Common myeloid progenitor, CD34-positive (primary cell): Measurements from ENCODE around the gene ABCA4.
"Not testable (repeated sequence)": the region's sequence is repeated elsewhere in the genome, so short reads cannot be mapped to it uniquely, and the experiment has no call there.

Experiments used
- CTCF ChIA-PET: fragments of 350-600 bp; sonication (Branson Sonifier 250); formaldehyde crosslinking; loops from one replicate; lab custom pipeline; 2021; ENCODE audit warnings: antibody characterized with exemption; lab: Charles Lee
- POLR2A ChIA-PET: fragments of 350-600 bp; sonication (Branson Sonifier 250); formaldehyde crosslinking; loops from one replicate; lab custom pipeline; 2021; ENCODE audit warnings: antibody characterized with exemption; lab: Charles Lee
- DNase-seq, 3 donors: peaks; one replicate each; pipeline versions ENCODE4 v3.0.0 to v3.0.0-alpha.2; 2013
- H3K27ac ChIP-seq, 2 experiments: 1 replicate in 1 of 2; 2 replicates in 1 of 2; pipeline ENCODE4 v1.7.0; 2013; ENCODE audit warnings: inconsistent platforms in 2 of 2, low read length in 2 of 2, mild to moderate bottlenecking in 2 of 2, low read depth in 1 of 2, moderate library complexity in 1 of 2; ENCODE audit not compliant: severe bottlenecking in 2 of 2, insufficient read depth in 1 of 2, poor library complexity in 1 of 2
- H3K27me3 ChIP-seq, 5 experiments: replicated peaks in 2 of 5; 1 replicate in 3 of 5; 2 replicates in 2 of 5; pipeline versions ENCODE4 v1.6.1 to v1.7.0; 2013; ENCODE audit warnings: low read length in 4 of 5, mild to moderate bottlenecking in 2 of 5, moderate library complexity in 2 of 5, inconsistent platforms in 1 of 5; ENCODE audit not compliant: insufficient read depth in 5 of 5, control insufficient read depth in 4 of 5
- H3K36me3 ChIP-seq, 4 experiments: 1 replicate in 2 of 4; 2 replicates in 2 of 4; pipeline versions ENCODE4 v1.6.1 to v1.7.0; 2013; ENCODE audit warnings: low read length in 3 of 4, control low read depth in 1 of 4, mild to moderate bottlenecking in 1 of 4; ENCODE audit not compliant: control insufficient read depth in 4 of 4, insufficient read depth in 4 of 4
- H3K4me1 ChIP-seq, 4 experiments: 1 replicate in 3 of 4; 2 replicates in 1 of 4; pipeline versions ENCODE4 v1.6.1 to v1.7.1; 2013; ENCODE audit warnings: low read length in 3 of 4, mild to moderate bottlenecking in 3 of 4, control low read depth in 1 of 4, inconsistent platforms in 1 of 4, moderate library complexity in 1 of 4; ENCODE audit not compliant: control insufficient read depth in 4 of 4, insufficient read depth in 4 of 4; ENCODE audit errors: control extremely low read depth in 1 of 4
- H3K4me3 ChIP-seq, 7 experiments: 1 replicate in 4 of 7; 2 replicates in 3 of 7; pipeline versions ENCODE4 v1.5.1 to v1.7.0; 2013; ENCODE audit warnings: mild to moderate bottlenecking in 7 of 7, low read length in 6 of 7, moderate library complexity in 6 of 7, inconsistent platforms in 2 of 7, low read depth in 2 of 7, control low read depth in 1 of 7; ENCODE audit not compliant: insufficient read depth in 4 of 7, control insufficient read depth in 1 of 7; ENCODE audit errors: extremely low read depth in 1 of 7
- H3K9me3 ChIP-seq, 5 experiments: 1 replicate in 4 of 5; 2 replicates in 1 of 5; pipeline versions ENCODE4 v1.6.1 to v1.7.1; 2013; ENCODE audit warnings: low read length in 4 of 5, mild to moderate bottlenecking in 2 of 5, inconsistent platforms in 1 of 5, low read depth in 1 of 5, moderate library complexity in 1 of 5; ENCODE audit not compliant: control insufficient read depth in 4 of 5, insufficient read depth in 2 of 5; ENCODE audit errors: control extremely low read depth in 1 of 5
- whole genome bisulfite sequencing: methylation state at CpG from one replicate; pipeline ENCODE4 v1.1.5; 2013; ENCODE audit not compliant: insufficient coverage; 5-methylcytosine and 5-hydroxymethylcytosine counted together

Gene ABCA4

GRCh38 chr1:93999840-94000415 lies 121.0 kb downstream of the ABCA4 start:
- H3K27me3 ChIP-seq = peaks cover 0 to 3% (median 0%) of the 10 kb centered on the region in 5 experiments
- ChIA-PET POLR2A (no interaction called here), CTCF (interaction anchor here (0.6 to 1.0 kb wide), 2 partner anchors 16 to 770 kb away, joined by 3 read pairs; no protein-coding TSS in a partner anchor)
- DNase-seq = peak in 1 of 3 donors; percentile 17
- no peaks in the 10 kb centered on the region for H3K4me1 ChIP-seq
- H3K36me3 ChIP-seq = no peaks in the 10 kb centered on the region
- H3K27ac ChIP-seq = no peak overlapping the region
- WGBS = no CpG with 5 or more reads among the region's 3 CpGs
- no peak overlapping the region for H3K4me3 ChIP-seq
- H3K9me3 ChIP-seq = no peaks in the 10 kb centered on the region

GRCh38 chr1:93998532-93998931 lies 122.4 kb downstream of the ABCA4 start:
- DNase-seq, POLR2A ChIA-PET, H3K4me1 ChIP-seq, H3K27me3 ChIP-seq, CTCF ChIA-PET, H3K9me3 ChIP-seq, H3K36me3 ChIP-seq, H3K27ac ChIP-seq, H3K4me3 ChIP-seq: not testable (repeated sequence)
- 100% methylated on average over 1 of the region's 4 CpGs for WGBS

GRCh38 chr1:93997756-93998155 lies 123.2 kb downstream of the ABCA4 start:
- CTCF ChIA-PET = interaction anchor here (1.4 kb wide), 1 partner anchor 18 kb away, joined by 4 read pairs; no protein-coding TSS in a partner anchor
- POLR2A ChIA-PET = no interaction called here

GRCh38 chr1:93995837-93996536 lies 125.0 kb downstream of the ABCA4 start:
- H3K27ac ChIP-seq = no peak overlapping the region
- H3K4me3 ChIP-seq = no peak overlapping the region
- ChIA-PET CTCF (no interaction called here), POLR2A (no interaction called here)
- peak in 2 of 3 donors; percentile 18 to 28 for DNase-seq
- no peaks in the 10 kb centered on the region for H3K36me3 ChIP-seq
- WGBS = 90% methylated on average over 3 of the region's 5 CpGs
- H3K4me1 ChIP-seq = no peaks in the 10 kb centered on the region
- peaks cover 0 to 10% (median 0%) of the 10 kb centered on the region in 5 experiments for H3K27me3 ChIP-seq
- no peaks in the 10 kb centered on the region for H3K9me3 ChIP-seq

More at GRCh38 chr1:93997756-93998155, 123.2 kb downstream of the ABCA4 start:
- DNase-seq = no peak
- Histone ChIP-seq H3K4me1 (no peaks in the 10 kb centered on the region), H3K9me3 (no peaks in the 10 kb centered on the region), H3K36me3 (no peaks in the 10 kb centered on the region), H3K27me3 (peaks cover 0 to 8% (median 0%) of the 10 kb centered on the region in 5 experiments), H3K27ac (no peak overlapping the region), H3K4me3 (no peak overlapping the region)
- 93% methylated on average over 6 of the region's 7 CpGs for WGBS

- Histone ChIP-seq H3K27ac (no peak overlapping the region), H3K4me3 (no peak overlapping the region), H3K9me3 (no peaks in the 10 kb centered on the region), H3K4me1 (no peaks in the 10 kb centered on the region), H3K36me3 (no peaks in the 10 kb centered on the region), H3K27me3 (peaks cover 0 to 10% (median 0%) of the 10 kb centered on the region in 5 experiments)
- no peak for DNase-seq
- ChIA-PET CTCF (no interaction called here), POLR2A (no interaction called here)
- WGBS = 90% methylated on average over 2 of the region's 6 CpGs
Observed at GRCh38 chr1:93993731-93994130, 127.2 kb downstream of the ABCA4 start.

GRCh38 chr1:93992954-93993353 lies 128.0 kb downstream of the ABCA4 start:
- CTCF ChIA-PET = no interaction called here
- DNase-seq = no peak
- no peaks in the 10 kb centered on the region for H3K36me3 ChIP-seq
- WGBS = 95% methylated on average over 10 of the region's 10 CpGs
- POLR2A ChIA-PET = no interaction called here
- H3K27me3 ChIP-seq = peaks cover 0 to 10% (median 0%) of the 10 kb centered on the region in 5 experiments
- H3K4me1 ChIP-seq = no peaks in the 10 kb centered on the region
- no peak overlapping the region for H3K27ac ChIP-seq
- no peak overlapping the region for H3K4me3 ChIP-seq
- no peaks in the 10 kb centered on the region for H3K9me3 ChIP-seq

GRCh38 chr1:93992190-93992589 lies 128.8 kb downstream of the ABCA4 start:
- no peaks in the 10 kb centered on the region for H3K9me3 ChIP-seq
- no peaks in the 10 kb centered on the region for H3K4me1 ChIP-seq
- peaks cover 0 to 10% (median 0%) of the 10 kb centered on the region in 5 experiments for H3K27me3 ChIP-seq
- ChIA-PET POLR2A (no interaction called here), CTCF (no interaction called here)
- no peak overlapping the region for H3K27ac ChIP-seq
- DNase-seq = no peak
- H3K4me3 ChIP-seq = no peak overlapping the region
- no peaks in the 10 kb centered on the region for H3K36me3 ChIP-seq
- 98% methylated on average over 8 of the region's 8 CpGs for WGBS
